NCI-H2196 treated with DMSO at 0.1 percent for 48 hours (cell line): ENCODE data around the gene TMEM250.

Source experiments
- DNase-seq: peaks from one replicate; lab custom pipeline; 2025; ENCODE audit not compliant: unreplicated experiment; lab: John Stamatoyannopoulos, UW

The TMEM250 gene

DNA sequence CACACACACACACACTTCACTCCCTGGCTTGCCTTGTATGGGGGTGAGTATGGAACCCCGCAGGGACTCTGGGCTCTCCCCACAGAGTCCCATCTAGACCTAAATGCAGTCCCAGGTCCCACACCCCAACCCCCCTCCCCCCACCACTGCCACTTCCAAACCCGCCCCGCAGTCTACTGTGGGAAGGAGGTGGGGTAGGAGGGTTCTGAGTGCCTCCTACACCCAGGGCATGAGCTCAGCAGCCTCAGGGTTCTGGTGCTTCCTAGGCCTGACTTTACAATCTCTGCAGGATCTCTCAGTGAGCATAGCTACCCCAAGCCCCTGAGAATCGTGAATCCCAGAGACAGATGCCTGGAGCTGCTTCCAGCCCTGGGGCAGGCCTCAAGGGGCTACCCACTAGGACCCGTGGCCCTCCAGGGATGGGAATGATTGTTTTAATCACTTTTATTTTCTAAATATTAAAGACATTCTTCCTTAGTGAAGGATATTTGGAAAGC is 22.1 kb downstream of the TMEM250 start:
- DNase-seq, result no peak

DNA sequence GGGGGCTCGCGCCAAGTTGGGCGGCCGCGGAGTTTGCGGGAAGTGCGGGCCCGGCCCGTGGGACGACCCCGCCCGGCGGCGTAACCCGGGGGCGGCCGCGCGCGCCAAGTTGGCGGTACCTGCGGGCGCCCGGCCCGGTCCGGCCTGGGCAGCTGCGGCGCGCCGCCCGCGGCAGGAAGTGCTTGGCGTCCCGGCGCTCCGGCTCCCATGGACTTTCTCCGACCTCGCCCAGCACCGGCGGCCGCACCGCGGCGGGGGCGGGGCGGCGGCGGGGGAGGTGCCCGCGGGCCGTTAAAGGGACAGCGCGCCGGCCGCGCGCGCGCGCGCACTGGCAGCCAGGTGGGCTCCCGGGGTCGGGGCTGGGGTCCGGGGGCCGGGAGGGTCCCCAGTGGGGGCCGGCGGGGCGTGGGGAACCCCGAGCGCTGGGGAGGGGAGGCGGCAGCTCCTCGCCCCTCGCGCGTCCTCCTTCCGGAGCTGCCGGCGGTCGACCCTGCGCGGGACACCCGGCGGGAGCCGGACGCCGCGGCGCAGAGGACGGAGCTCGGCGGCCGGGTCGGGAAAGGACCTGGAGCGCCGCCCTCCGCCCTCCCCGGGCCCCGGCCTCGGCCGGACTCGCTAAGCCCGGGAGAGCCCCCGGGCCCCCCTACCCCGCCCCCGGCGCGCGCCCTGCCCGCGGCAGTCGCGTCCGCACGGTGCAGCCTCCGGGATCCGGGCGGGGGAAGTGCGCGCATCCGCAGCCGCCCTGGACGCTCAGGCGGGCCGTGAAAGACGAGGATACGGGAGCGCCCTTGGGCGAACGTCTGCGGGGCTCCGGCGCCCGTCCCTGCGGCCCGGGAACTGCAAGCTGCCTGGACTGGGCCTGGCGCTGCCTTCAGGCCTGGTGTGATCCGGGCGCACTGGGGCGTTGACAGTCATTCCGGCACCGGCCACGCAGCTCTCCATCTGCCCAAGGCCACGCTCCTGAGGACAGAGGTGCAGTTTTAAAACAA is 23.3 kb downstream of the TMEM250 start, which contains the start of gene NACC2:
TSS of gene NACC2 (minus strand) at position 220 of the 989 bp plus-strand sequence. CDS start 44,768 bp downstream, outside the sequence.
- no peak for DNase-seq

DNA sequence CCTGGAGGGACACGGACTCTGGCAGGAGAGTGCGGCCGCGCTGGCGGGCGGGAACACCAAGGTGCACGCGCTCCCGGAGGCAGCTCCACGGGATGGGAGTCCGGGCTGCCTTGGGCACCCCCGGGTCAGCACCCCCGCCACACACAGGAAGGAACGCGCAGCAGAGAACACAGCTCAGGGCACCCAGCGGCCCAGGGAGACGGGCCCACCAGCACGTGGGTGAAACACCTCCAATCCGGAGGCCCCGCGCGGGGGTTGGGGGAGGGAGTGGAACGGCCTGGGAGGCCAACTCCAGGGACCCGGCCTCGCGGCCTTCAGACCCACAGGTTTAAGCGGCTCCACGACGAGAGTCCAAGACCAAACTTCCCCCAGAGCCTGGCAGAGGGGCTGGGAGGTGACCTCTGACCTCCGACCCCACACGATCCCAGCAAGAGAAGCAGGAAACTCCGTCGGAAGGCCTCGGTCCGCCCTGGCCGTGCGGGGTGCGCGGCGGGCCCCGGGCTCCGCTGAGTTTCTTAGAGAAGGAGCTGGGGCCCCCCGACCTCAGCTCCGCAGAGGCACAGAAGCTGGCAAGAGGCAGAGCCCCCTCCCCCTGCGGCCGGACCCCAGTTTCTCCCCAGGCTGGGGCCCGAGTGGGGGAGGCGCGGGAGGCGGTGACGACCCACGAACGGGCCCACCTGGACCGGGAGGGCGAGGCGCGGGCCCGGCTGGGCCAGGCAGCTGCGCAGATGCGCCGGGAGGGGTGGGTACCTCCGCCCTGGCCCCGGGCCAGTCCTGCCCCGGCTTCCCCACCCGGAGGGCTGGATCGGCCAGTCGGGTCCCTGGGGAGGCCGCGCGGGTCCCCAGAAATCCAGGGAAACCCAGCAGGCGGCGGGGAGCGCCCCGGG is 24.4 kb downstream of the TMEM250 start:
- DNase-seq, result no peak

DNA sequence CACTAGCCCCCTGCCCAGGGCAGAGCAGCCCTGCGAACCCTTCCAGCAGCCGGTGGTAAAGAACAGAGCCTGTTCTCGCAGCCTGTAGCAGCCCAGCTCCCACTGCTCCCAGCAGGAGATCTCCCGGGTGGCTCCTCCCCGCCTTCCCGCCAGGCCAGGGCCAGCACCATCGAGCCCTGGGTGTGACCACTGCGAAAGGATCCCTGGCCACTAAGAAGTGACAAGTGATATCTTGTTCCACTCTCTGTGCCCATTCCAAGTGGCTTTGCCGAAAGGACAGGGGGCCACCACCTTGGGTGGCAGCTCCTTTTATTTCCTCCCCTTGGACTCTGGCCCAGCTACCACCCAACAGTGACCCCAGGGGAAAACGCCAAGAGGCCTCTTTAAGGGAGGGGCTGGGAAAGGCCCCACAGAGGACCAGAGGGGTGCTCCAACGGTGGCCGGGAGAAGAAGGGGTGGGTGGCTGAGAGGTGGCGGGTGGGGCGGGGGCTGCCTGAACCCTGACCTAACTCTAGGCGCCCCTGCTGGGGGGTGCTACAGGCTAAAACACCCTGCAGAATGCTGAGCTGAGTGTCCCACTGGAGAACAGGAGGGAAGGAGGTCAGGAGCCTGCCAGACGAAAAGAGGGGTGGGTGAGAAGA is 25.2 kb downstream of the TMEM250 start:
- DNase-seq, result no peak

DNA sequence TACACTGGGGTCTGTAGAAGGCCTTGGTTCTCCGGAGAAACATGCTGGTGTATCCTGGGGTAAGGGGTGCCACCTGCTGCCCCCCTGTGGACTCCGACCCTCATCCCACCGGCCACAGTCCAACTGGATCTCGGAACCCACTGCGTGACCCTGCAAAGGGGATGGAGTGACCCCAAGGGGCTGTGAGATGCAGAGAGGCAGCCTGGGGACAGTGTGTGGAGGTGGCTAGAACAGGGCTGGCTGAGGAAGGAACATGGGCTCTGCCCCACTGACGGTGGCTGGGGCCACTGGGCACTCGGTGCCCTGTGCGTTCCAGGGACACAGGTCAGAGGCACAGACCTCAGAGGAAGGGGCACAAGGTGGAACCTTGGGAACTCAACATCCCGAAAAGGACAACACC is 25.9 kb downstream of the TMEM250 start:
- DNase-seq, result no peak

DNA sequence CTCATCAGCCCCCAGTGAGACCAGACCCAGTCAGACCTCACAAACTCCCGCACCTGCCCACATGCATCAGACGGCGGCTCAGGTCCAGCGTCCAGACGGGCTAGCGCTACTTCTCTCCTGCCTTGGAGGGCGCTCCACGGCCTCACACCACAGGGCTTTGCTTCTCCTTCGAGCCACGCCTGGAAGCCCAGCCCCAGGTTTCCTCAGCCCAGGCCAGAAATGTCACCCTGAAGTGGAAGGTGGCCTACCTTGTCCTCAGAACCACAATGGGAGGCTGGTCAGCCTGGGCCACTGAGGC is 26.4 kb downstream of the TMEM250 start:
- DNase-seq, result no peak

DNA sequence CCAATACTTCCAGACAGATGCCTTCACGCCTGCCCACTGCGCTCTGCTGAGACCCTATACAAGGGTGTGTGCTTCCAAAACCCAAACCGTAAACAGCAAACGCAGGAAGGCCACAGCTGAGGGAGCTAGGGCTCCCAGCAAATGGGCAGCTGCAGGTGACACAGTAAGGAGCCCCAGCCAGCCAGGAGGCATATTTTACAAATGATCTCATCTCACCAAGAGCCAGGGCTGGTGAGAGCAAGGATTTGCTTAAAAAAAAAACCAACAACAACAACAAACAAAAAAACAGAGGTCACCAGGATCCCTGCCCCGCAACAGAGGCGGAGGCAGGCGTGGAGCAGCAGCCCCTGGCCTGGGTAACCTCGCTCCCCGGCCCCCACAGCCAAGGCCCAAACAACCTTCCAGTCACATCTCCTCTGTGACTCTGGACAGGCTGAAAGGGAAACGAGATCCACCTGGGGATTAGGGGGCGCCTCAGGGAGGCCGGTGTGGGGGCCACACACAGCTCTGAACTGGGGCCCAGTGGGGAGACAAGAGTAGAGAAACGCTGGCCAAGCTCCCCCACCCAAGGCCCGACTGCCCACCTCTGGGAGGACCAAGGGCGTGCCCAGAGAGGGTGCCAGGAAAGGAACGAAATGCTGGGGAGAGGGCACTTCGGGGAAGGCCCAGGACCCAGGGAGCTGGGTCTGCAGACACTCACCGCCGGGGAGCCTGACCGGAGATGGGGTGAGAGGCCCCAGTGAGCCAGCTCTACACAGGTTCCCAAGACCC is 26.9 kb downstream of the TMEM250 start:
- no peak for DNase-seq

DNA sequence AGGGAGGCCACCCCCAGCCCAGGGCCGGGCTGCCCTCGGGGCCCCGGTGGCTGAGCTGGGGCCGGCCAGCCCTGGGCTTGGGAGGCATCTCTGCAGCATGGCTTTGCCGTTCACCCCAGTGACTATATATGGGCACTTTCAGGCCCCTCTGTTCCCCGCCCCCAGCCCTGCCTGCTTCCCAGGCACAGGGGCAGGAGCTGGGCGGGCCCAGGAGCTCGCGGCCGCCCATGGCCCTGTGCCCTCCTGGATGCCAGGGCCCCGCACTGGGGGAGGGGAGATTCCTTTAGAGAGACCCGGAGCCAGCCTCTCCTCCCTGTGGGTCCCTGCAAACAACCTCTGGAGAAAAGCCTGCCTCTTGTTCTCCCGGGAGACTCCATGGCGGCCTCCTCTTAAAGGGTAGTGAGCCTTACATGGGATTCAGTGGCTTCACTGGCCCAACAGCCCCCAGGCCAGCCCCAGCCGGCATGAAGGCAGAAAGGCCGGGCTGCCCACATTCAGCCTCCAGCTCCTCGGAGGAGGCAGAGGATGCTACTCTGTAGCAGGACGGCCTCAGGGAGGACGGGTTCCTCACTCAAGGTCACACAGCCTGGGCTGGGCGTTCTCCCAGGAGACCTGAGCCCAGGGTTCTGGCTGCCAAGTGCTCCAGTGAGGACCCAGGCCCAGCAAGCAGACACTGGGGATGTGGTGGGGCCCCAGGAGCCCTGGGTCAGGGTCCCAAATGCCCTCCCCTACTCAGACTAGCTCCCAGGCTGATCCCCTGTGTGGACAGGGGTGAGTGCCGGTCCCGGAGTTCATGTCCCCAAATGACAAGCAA is 27.7 kb downstream of the TMEM250 start:
- no peak for DNase-seq

DNA sequence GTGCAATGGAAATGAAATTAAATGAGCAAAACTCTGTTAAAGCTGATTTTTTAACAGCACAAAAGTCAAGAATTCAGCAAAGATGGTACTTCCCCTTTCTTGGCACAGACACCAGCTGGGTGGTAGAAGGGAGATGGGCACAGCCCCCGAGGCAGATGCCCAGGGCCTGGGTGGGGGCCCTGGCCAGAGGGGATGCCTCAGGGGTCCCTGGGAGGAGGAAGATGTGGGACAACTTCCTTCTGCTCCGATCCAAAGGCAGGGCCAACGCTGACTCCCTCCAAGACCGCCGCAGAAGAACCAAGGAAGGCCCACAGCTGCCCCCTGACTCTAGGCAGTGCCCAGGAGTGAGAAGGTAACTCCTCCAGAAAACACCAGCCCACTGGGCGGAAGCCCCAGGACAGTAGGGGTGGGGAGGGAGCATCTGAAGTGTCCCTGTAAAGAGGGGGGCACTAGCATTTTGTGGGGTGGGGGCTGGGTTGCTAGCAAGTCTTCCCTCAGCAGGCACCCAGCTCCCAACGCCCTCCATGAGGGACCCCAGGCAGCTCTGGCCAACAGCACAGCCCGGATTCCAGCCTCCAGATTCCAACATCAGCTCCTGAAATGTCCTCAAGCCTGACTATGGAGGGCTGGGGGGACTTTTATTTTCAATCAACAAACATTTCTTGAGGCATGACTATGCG is 28.5 kb downstream of the TMEM250 start:
- DNase-seq, result no peak

DNA sequence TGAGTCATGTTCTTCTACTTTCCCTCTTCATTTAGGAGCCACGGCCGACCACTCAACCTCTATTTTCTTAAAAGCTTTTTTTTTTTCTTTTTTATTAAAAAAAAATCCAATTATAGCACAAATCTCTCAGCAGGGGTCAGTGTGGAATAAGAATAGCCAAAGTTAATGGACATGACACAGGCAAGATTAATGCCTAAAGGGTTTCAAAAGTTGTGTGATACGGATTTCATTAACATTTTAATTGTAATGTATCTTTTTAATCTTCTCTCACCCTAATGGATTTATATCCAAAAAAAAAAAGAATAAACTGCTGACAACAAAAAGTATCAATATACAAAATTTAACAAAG is 29.0 kb downstream of the TMEM250 start:
- no peak for DNase-seq

DNA sequence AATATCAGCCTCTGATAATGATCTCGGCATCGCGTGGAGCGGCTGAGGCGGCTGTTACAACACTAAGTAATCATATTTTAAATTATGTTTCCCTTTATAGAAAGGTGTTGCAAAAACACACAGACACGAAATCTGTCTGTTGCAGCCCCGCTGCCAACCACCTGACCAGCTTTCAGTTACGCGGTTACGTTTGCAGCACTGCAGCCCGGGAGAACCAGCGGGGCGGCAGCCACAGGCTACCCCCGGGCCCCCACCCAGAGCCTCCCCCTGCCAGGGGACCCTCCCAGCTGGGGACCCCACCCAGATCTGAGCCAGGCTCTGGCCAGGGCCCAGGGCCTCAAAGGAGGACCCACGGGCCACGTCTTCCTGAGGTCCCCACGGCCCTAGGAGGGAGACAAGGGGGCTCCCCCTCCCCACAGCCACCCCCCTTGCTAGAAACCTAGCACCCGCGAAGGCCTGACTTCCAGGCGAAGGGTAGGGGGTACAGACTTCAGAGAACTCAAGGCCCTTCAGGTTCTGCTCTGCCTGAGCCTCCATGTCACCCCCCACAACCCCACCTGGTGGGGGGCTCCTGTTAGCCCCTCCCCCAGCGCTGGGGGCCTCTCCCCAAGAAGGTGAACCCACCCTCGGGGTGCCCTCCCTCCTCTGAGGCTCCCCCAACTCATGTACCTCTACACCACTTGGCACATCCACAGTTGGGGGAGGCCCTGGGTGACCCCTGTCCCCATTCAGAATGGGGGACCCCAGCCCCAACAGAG is 29.6 kb downstream of the TMEM250 start:
- DNase-seq, result no peak

DNA sequence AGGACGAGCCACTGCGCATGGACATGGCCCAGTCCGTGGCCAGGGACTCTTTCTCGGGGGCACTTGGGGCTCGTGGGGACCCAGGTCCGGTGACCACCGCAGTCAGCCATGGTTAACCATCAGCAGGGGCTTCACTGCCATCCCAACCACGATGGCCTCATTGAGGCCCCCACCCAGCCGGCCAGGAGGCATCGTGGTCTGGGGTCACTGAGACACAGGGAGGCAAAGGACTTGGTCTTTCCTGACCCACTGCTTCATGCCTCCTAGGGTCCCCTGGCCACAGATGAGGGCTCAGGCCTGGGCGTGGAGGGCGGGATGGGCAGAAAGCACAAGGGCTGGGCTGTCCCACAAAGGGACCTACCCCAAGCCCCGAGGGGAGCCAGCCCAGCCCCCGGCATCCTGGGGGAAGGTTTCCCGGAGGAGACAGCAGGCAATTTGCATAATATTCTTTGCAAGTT is 30.2 kb downstream of the TMEM250 start:
- DNase-seq, result no peak

DNA sequence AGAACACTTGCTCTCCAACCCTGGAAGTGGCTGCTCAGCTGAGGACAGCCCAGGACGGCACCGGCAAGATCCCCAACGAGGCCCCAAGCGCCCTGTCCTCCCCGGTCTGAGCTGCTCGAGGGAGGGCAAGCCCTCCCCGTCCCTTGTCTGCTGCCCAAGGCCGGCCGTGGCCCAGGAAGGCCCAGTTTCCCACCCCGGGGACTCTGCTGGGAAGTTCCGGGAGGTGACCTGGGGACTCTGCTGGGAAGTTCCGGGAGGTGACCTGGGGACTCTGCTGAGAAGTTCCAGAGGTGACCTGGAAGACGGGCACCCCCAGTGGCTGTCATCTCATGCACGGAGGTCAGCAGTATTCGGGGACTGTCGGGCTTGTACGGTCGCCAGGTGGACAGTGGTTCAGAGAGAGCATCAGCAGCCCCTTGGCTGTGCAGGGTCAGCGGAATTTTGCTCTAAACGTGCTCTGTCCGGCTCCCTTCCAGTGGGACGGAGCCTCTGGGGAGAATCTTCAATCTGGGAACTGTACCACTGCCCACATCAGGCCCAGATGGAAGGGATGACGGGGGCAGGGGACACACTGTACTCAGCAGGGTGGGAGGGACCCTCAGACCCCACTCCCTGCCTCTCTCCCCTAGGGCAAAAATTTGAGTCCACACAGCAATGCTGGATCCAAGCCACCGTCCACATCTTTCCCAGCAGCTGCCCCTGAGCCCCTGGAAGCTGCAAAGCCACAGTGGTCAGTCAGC is 30.8 kb downstream of the TMEM250 start:
- no peak for DNase-seq

DNA sequence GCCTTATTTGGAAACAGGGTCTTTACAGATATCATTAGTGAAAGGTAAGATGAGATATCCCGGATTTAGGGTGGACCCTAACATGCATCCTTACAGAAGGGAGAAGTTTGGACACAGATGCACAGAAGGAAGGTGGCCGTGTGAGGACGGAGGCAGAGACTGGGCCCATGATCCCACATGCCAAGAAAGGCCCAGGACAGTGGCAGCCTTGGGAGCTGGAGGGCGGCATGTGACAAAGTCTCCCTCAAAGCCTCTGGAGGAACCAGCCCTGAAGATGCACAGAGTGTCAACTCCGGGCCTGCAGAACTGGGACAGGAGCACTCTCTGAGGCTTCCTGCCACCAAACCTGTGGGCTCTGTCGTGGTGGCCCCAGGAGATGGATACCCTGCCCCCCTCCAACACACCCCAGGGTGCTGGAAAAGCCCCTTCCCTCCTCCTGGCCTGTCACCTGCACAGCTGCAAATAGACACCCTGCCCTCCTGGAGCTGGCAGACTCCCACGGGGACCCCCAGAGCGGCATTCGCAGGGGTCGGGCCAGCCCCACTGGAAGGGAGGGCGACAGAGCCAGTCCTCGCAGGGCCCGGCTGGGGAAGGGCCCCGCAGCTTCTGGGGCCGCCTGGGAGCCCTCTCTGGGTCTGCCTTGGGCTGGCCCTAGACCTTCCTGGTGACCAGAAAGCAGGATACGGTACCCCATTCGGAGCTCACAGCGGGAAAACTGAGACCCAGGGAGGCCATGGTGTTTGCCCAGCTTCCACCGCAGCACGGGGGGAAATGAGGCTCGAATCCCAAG is 31.5 kb downstream of the TMEM250 start:
- DNase-seq, result no peak

DNA sequence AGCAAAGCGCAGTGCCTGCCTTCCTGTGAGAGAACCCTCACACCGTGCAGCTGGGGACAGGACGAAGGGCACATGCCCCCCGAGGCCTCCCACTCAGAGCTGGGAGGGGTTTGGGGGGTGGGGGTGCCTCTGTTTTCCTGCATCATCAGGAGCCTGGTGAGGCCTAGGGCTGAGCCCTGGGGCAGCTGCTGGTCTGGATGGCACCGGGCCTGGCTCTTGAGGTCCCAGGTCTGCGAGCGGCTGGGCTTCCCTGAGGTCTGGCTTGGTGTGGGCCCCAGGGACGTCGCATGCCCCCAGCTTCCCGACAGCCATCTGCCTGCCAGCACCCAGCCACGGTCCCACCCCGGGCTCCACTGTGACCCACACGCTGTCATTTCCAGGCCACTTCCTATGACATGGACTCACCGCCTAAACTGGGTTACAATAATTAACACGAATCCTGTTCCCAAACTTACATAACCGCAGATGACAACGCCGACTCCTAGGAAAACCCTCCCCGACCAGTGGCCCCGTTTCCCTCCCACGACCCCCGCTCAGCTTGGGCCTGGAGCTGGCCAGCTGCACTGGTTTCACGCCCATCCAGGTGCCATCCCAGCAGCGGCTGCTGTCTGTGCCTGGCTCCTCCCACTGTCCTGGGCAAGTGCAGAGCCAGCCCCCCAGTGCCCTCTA is 32.3 kb downstream of the TMEM250 start:
- DNase-seq, result no peak

DNA sequence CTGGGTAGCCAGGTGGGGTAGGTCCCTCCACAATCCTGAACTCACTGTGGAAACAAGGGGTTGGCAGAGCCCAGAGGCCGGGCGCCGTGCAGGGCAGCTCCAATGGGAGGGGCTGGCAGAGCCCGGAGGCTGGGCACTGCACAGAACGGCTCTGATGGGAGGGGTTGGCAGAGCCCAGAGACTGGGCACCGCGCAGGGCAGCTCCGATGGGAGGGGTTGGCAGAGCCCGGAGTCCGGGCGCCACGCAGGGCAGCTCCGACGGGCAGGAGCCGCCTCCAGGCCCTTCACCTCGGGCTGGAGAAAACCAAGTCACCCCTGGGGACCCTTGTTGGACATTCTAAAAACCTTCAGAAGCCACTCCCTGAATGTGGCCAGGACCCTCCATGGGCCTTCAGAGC is 32.9 kb downstream of the TMEM250 start:
- peak; percentile 83 for DNase-seq
